Measurements from ENCODE around the gene STXBP5L.

GRCh38 chr3:121202573-121202972 lies 294.6 kb downstream of the STXBP5L start:
- TF ChIP-seq CREB1 (CRISPR knock-in tag; IDR thresholded peaks at IDR 0.05) (no peak), NFE2L1 (CRISPR knock-in tag; IDR thresholded peaks at IDR 0.05) (no peak), ELF4 (CRISPR knock-in tag; IDR thresholded peaks at IDR 0.05; ENCODE audit: low read depth) (no peak), CTCF (IDR thresholded peaks at IDR 0.05) (no peak), USF2 (CRISPR knock-in tag; IDR thresholded peaks at IDR 0.05) (no peak), CREM (CRISPR knock-in tag; IDR thresholded peaks at IDR 0.05) (no peak)

All from WTC11 (cell line).